ENCODE measurements around the gene GSC2. TPM values are rescaled to one million over a fixed set of nuclear protein-coding genes. Genes with fewer than 3 reads are reported as not detected.

The GSC2 gene
- total RNA-seq, 1 donor from 2014 or later, result not detected

- Histone ChIP-seq H3K36me3 (ENCODE audit: insufficient read depth, low read length) (no peaks in the 10 kb centered on the region), H3K9ac (ENCODE audit: low read length) (no peak overlapping the region), H3K4me3 (ENCODE audit: insufficient read depth, low read depth, low read length) (no peak overlapping the region), H3K79me2 (ENCODE audit: insufficient read depth, low read length) (peaks cover 89% of the 10 kb centered on the region), H3K27me3 (ENCODE audit: insufficient read depth, low read length) (no peaks in the 10 kb centered on the region), H4K20me1 (ENCODE audit: insufficient read depth, low read length) (peaks cover 90% of the 10 kb centered on the region), H3K4me1 (ENCODE audit: insufficient read depth, low read length) (peaks cover 3% of the 10 kb centered on the region), H2AFZ (ENCODE audit: low read depth, low read length) (no peak overlapping the region), H3K9me3 (ENCODE audit: insufficient read depth, low read depth, low read length) (no peaks in the 10 kb centered on the region), H3K4me2 (ENCODE audit: low read length) (no peak overlapping the region), H3K27ac (ENCODE audit: low read depth, low read length) (no peak overlapping the region)
- TF ChIP-seq EZH2 (IDR thresholded peaks at IDR 0.05; ENCODE audit: insufficient read depth, low read length), result no peak
- no peak for TF ChIP-seq CTCF (IDR thresholded peaks at IDR 0.05; ENCODE audit: insufficient read depth, low read depth, low read length)
- Mint-ChIP-seq H3K4me3 (ENCODE audit: unreplicated experiment) (no peak overlapping the region), H3K36me3 (ENCODE audit: low read depth, unreplicated experiment) (peaks cover 3% of the 10 kb centered on the region), H3K27ac (ENCODE audit: unreplicated experiment) (no peak overlapping the region), H3K9me3 (ENCODE audit: unreplicated experiment) (no peaks in the 10 kb centered on the region), H3K4me1 (ENCODE audit: low read depth, unreplicated experiment) (peaks cover 23% of the 10 kb centered on the region), H3K27me3 (ENCODE audit: low read depth, unreplicated experiment) (no peaks in the 10 kb centered on the region)
- FAIRE-seq, result no peak
- DNase-seq (ENCODE audit: low read depth), result no peak
Measured at GRCh38 chr22:19105867-19106802, 44.0 kb downstream of the GSC2 start.

- H3K27ac ChIP-seq (ENCODE audit: low read depth, low read length), result no peak overlapping the region
- no peak overlapping the region for H3K4me3 ChIP-seq (ENCODE audit: insufficient read depth, low read depth, low read length)
- no peak overlapping the region for H2AFZ ChIP-seq (ENCODE audit: low read depth, low read length)
- no peaks in the 10 kb centered on the region for H3K27me3 Mint-ChIP-seq (ENCODE audit: low read depth, unreplicated experiment)
- H3K9me3 Mint-ChIP-seq (ENCODE audit: unreplicated experiment), result no peaks in the 10 kb centered on the region
- H3K4me1 Mint-ChIP-seq (ENCODE audit: low read depth, unreplicated experiment), result peaks cover 23% of the 10 kb centered on the region
- TF ChIP-seq EZH2 (IDR thresholded peaks at IDR 0.05; ENCODE audit: insufficient read depth, low read length) (no peak), CTCF (IDR thresholded peaks at IDR 0.05; ENCODE audit: insufficient read depth, low read depth, low read length) (no peak)
- peaks cover 90% of the 10 kb centered on the region for H4K20me1 ChIP-seq (ENCODE audit: insufficient read depth, low read length)
- H3K4me3 Mint-ChIP-seq (ENCODE audit: unreplicated experiment), result no peak overlapping the region
- H3K36me3 Mint-ChIP-seq (ENCODE audit: low read depth, unreplicated experiment), result peaks cover 3% of the 10 kb centered on the region
- no peaks in the 10 kb centered on the region for H3K27me3 ChIP-seq (ENCODE audit: insufficient read depth, low read length)
- H3K4me1 ChIP-seq (ENCODE audit: insufficient read depth, low read length), result peaks cover 3% of the 10 kb centered on the region
- no peaks in the 10 kb centered on the region for H3K36me3 ChIP-seq (ENCODE audit: insufficient read depth, low read length)
- H3K79me2 ChIP-seq (ENCODE audit: insufficient read depth, low read length), result peaks cover 88% of the 10 kb centered on the region
- DNase-seq (ENCODE audit: low read depth) (no peak), FAIRE-seq (no peak)
- no peaks in the 10 kb centered on the region for H3K9me3 ChIP-seq (ENCODE audit: insufficient read depth, low read depth, low read length)
- H3K27ac Mint-ChIP-seq (ENCODE audit: unreplicated experiment), result no peak overlapping the region
- no peak overlapping the region for H3K4me2 ChIP-seq (ENCODE audit: low read length)
- H3K9ac ChIP-seq (ENCODE audit: low read length), result no peak overlapping the region
Measured at GRCh38 chr22:19105456-19105855, 44.6 kb downstream of the GSC2 start.
